IMR-90 (cell line): ENCODE measurements around the gene SUV39H1. TPM values are rescaled to one million over a fixed set of nuclear protein-coding genes. Genes with fewer than 3 reads are reported as not detected.
"Not testable (repeated sequence)": the region's sequence is repeated elsewhere in the genome, so short reads cannot be mapped to it uniquely, and the experiment has no call there.

Experiments used
- ATAC-seq: fragments of 200-7000 bp; cut with Tn5 transposase; 2 replicates; pipeline ENCODE4 v1.9.1; 2020; ENCODE audit warnings: low read depth, mild to moderate bottlenecking, moderate library complexity
- BruUV-seq: library from RNA; stranded (reverse); fragments of 400-500 nt; replicated peaks from 2 replicates; lab custom pipeline; 2021; lab: Mats Ljungman, UMichigan
- CTCF ChIA-PET: fragments of 300-600 bp; formaldehyde crosslinking; extraction: SDS; loops from one replicate; lab custom pipeline; 2021; ENCODE audit warnings: antibody characterized with exemption; lab: Yijun Ruan, JAX
- POLR2A ChIA-PET: fragments of 300-600 bp; sonication (Branson Sonifier 250); formaldehyde crosslinking; loops from one replicate; lab custom pipeline; 2022; ENCODE audit warnings: antibody characterized with exemption; ENCODE audit not compliant: unreplicated experiment; lab: Charles Lee
- DNase-seq: peaks from one replicate; pipeline ENCODE4 v3.0.0; 2013
- H2AFZ ChIP-seq: replicated peaks from 2 replicates; pipeline ENCODE3; 2013; ENCODE audit warnings: low read length, mild to moderate bottlenecking; ENCODE audit not compliant: poor library complexity
- H2AK5ac ChIP-seq: 2 replicates; pipeline ENCODE4 v1.6.1; 2013; ENCODE audit warnings: low read depth, low read length, inconsistent platforms
- H2AK9ac ChIP-seq: replicated peaks from 2 replicates; pipeline ENCODE3; 2013; ENCODE audit warnings: mild to moderate bottlenecking, low read depth, low read length, moderate library complexity; ENCODE audit not compliant: poor library complexity
- H2BK120ac ChIP-seq: 2 replicates; pipeline ENCODE4 v1.6.1; 2013; ENCODE audit warnings: low read depth, low read length, inconsistent platforms
- H2BK15ac ChIP-seq: 3 replicates; pipeline ENCODE4 v1.6.1; 2013; ENCODE audit warnings: low read depth, low read length, inconsistent platforms
- H2BK20ac ChIP-seq: 2 replicates; pipeline ENCODE4 v1.6.1; 2013; ENCODE audit warnings: low read depth, mild to moderate bottlenecking, inconsistent platforms, low read length, moderate library complexity
- H2BK5ac ChIP-seq: 2 replicates; pipeline ENCODE4 v1.6.1; 2013; ENCODE audit warnings: mild to moderate bottlenecking, low read depth, low read length, inconsistent platforms; ENCODE audit not compliant: poor library complexity, severe bottlenecking
- H3K14ac ChIP-seq: replicated peaks from 2 replicates; pipeline ENCODE4 v1.6.1; 2013; ENCODE audit warnings: low read depth, low read length, inconsistent platforms
- H3K18ac ChIP-seq: 2 replicates; pipeline ENCODE4 v1.6.1; 2013; ENCODE audit warnings: low read depth, low read length, control low read depth
- H3K23ac ChIP-seq: 2 replicates; pipeline ENCODE4 v1.6.1; 2013; ENCODE audit warnings: low read depth, low read length, inconsistent platforms
- H3K27ac ChIP-seq: 2 replicates; pipeline ENCODE4 v1.5.1; 2013; ENCODE audit warnings: mild to moderate bottlenecking, control low read depth, low read length; ENCODE audit not compliant: insufficient read depth
- H3K27me3 ChIP-seq: 2 replicates; pipeline ENCODE4 v1.6.1; 2013; ENCODE audit warnings: low read length; ENCODE audit not compliant: control insufficient read depth, insufficient read depth
- H3K36me3 ChIP-seq: 2 replicates; pipeline ENCODE4 v1.6.1; 2013; ENCODE audit warnings: low read length, mixed read lengths; ENCODE audit not compliant: control insufficient read depth, insufficient read depth
- H3K4ac ChIP-seq: 2 replicates; pipeline ENCODE4 v1.6.1; 2013; ENCODE audit warnings: low read depth, low read length, inconsistent platforms
- H3K4me1 ChIP-seq: 2 replicates; pipeline ENCODE4 v1.6.1; 2013; ENCODE audit warnings: low read length, mixed read lengths; ENCODE audit not compliant: control insufficient read depth, insufficient read depth
- H3K4me2 ChIP-seq: 2 replicates; pipeline ENCODE4 v1.6.1; 2013; ENCODE audit warnings: low read depth, mild to moderate bottlenecking, control low read depth, low read length, moderate library complexity
- H3K4me3 ChIP-seq: 2 replicates; pipeline ENCODE4 v1.5.1; 2013; ENCODE audit warnings: low read depth, mild to moderate bottlenecking, control low read depth, low read length, moderate library complexity; ENCODE audit not compliant: insufficient read depth
- H3K56ac ChIP-seq: 2 replicates; pipeline ENCODE4 v1.6.1; 2013; ENCODE audit warnings: low read length, inconsistent platforms; ENCODE audit not compliant: insufficient read depth; ENCODE audit errors: extremely low read depth
- H3K79me1 ChIP-seq, 2 experiments: 2 replicates each; pipeline ENCODE4 v1.6.1; 2013; ENCODE audit warnings: low read length in 2 of 2, inconsistent platforms in 1 of 2, low read depth in 1 of 2
- H3K9ac ChIP-seq: 2 replicates; pipeline ENCODE4 v1.6.1; 2013; ENCODE audit warnings: low read depth, low read length, control low read depth
- H3K9me1 ChIP-seq: 2 replicates; pipeline ENCODE4 v1.6.1; 2013; ENCODE audit warnings: low read length, inconsistent platforms; ENCODE audit not compliant: insufficient read depth
- H3K9me3 ChIP-seq: 2 replicates; pipeline ENCODE4 v1.6.1; 2013; ENCODE audit warnings: low read length; ENCODE audit not compliant: control insufficient read depth, insufficient read depth
- H4K20me1 ChIP-seq: 2 replicates; pipeline ENCODE4 v1.6.1; 2013; ENCODE audit warnings: low read length, inconsistent platforms; ENCODE audit not compliant: insufficient read depth
- H4K5ac ChIP-seq: 2 replicates; pipeline ENCODE4 v1.6.1; 2013; ENCODE audit warnings: mild to moderate bottlenecking, low read depth, low read length, control low read depth
- H4K8ac ChIP-seq, 2 experiments: 2 replicates each; pipeline ENCODE4 v1.6.1; 2013; ENCODE audit warnings: low read depth in 2 of 2, low read length in 2 of 2, control low read depth in 1 of 2, inconsistent platforms in 1 of 2
- H4K91ac ChIP-seq: 2 replicates; pipeline ENCODE4 v1.6.1; 2013; ENCODE audit warnings: low read depth, low read length, inconsistent platforms; ENCODE audit not compliant: insufficient read depth
- CHD1 ChIP-seq: IDR thresholded peaks from 2 replicates; pipeline ENCODE4 v1.6.1; 2012; ENCODE audit warnings: low read depth, low read length, improper control_type of control experiment
- ELK1 ChIP-seq: fragments of 150-350 bp; IDR thresholded peaks from 2 replicates; pipeline ENCODE4 v1.6.1; 2016; ENCODE audit warnings: low read depth, mild to moderate bottlenecking, low read length, moderate library complexity, borderline replicate concordance
- FOS ChIP-seq: fragments of 150-350 bp; IDR thresholded peaks from 2 replicates; pipeline ENCODE4 v1.6.1; 2016; ENCODE audit warnings: low read depth, low read length
- MAFK ChIP-seq: IDR thresholded peaks from 2 replicates; pipeline ENCODE4 v1.6.1; 2012; ENCODE audit warnings: low read depth, low read length, improper control_type of control experiment
- NFE2L2 ChIP-seq: fragments of 150-350 bp; IDR thresholded peaks from 2 replicates; pipeline ENCODE4 v1.6.1; 2016; ENCODE audit warnings: low read depth, mild to moderate bottlenecking, low read length
- POLR2A ChIP-seq: IDR thresholded peaks from 2 replicates; pipeline ENCODE4 v1.6.1; 2012; ENCODE audit warnings: mild to moderate bottlenecking, low read depth, low read length
- RAD21 ChIP-seq: IDR thresholded peaks from 2 replicates; pipeline ENCODE4 v1.6.1; 2012; ENCODE audit warnings: low read length, improper control_type of control experiment
- WGBS, 2 experiments: methylation state at CpG; one replicate each; pipeline versions ENCODE4 v1.1.5 to v1.1.7; 2013; ENCODE audit warnings: missing lambda C conversion rate in 2 of 2; ENCODE audit not compliant: insufficient read length in 1 of 2; ENCODE audit errors: extremely low coverage in 2 of 2; 5-methylcytosine and 5-hydroxymethylcytosine counted together
- dilution Hi-C: fragments of 300-500 bp; cut with HindIII; formaldehyde crosslinking; loops from one replicate; pipeline ENCODE4 v1.14.3; 2018; ENCODE audit warnings: low sequenced_read_pairs; ENCODE audit not compliant: unreplicated experiment
- in situ Hi-C: fragments of 300-500 bp; cut with MboI; formaldehyde crosslinking; loops from 3 replicates; pipeline ENCODE4 v1.14.3; 2019; ENCODE audit warnings: low sequenced_read_pairs, inconsistent platforms, mixed read lengths
- intact Hi-C: fragments of 100-400 bp; cut with micrococcal nuclease; formaldehyde crosslinking; loops from 2 replicates; pipeline ENCODE4 v1.10.0; 2022
- polyA plus RNA-seq, 3 experiments: library from polyadenylated mRNA; depleted of rRNA; stranded (reverse); fragments of >200 nt; gene quantifications; 2 replicates each; pipeline ENCODE4 v1.2.3, GENCODE V29; 2012; ENCODE audit warnings: low replicate concordance in 1 of 3
- total RNA-seq: library from RNA; depleted of rRNA; stranded (reverse); fragments of >200 nt; gene quantifications from 2 replicates; pipeline ENCODE4 v1.2.3, GENCODE V29; 2012

Gene SUV39H1
- total and polyA plus RNA-seq, 2 of the 4 experiments (the other 2 are of a cell fraction), result 6.6 to 8.6 TPM

- intact Hi-C loops, result no loop called here
- Histone ChIP-seq H2BK15ac (no peak overlapping the region), H4K5ac (no peak overlapping the region), H3K18ac (no peak overlapping the region), H2AFZ (no peak overlapping the region), H3K9me3 (0 out of 2 replicates have a peak, but pooled peaks cover 3% of the 10 kb centered on the region), H2BK5ac (no peak overlapping the region), H3K9ac (no peak overlapping the region), H2AK9ac (no peak overlapping the region), H4K8ac (no peak overlapping the region), H2AK5ac (no peak overlapping the region), H2BK120ac (no peak overlapping the region), H3K23ac (no peak overlapping the region), H3K4ac (no peak overlapping the region), H3K79me1 (no peaks in the 10 kb centered on the region), H3K36me3 (no peaks in the 10 kb centered on the region), H3K4me2 (no peak overlapping the region), H3K9me1 (no peaks in the 10 kb centered on the region), H3K27ac (no peak overlapping the region), H4K20me1 (no peaks in the 10 kb centered on the region), H3K4me1 (no peaks in the 10 kb centered on the region), H2BK20ac (no peak overlapping the region), H3K4me3 (no peak overlapping the region), H3K27me3 (no peaks in the 10 kb centered on the region; the same call in 1 of the 2 replicates), H3K14ac (no peak overlapping the region), H3K56ac (no peak overlapping the region), H4K91ac (no peak overlapping the region)
- in situ Hi-C loops, result no loop called here
- TF ChIP-seq ELK1 (no peak), CHD1 (no peak), NFE2L2 (no peak), RAD21 (no peak), POLR2A (no peak), MAFK (no peak), FOS (no peak)
- dilution Hi-C loops, result no loop called here
- DNase-seq (no peak), ATAC-seq (no peak)
- WGBS, 2 experiments, result no CpG with 5 or more reads among the region's 4 CpGs
- BruUV-seq, result no TSS peak
- CTCF ChIA-PET, result no interaction called here
- POLR2A ChIA-PET, result no interaction called here
These were observed 29.0 kb upstream of the SUV39H1 start for GRCh38 chrX:48667509-48667908.

GRCh38 chrX:48668187-48668586 is 28.3 kb upstream of the SUV39H1 start:
- DNase-seq, H4K5ac ChIP-seq, H3K56ac ChIP-seq, H3K79me1 ChIP-seq, H3K9me1 ChIP-seq, POLR2A ChIA-PET, H2BK120ac ChIP-seq, H3K4me1 ChIP-seq, H3K23ac ChIP-seq, H4K20me1 ChIP-seq, dilution Hi-C loops, H2BK5ac ChIP-seq, CTCF ChIA-PET, H3K9me3 ChIP-seq, ATAC-seq, H4K91ac ChIP-seq, H3K4me2 ChIP-seq, H3K4me3 ChIP-seq, H3K27ac ChIP-seq, H3K27me3 ChIP-seq, H3K18ac ChIP-seq, H3K9ac ChIP-seq, H2AK9ac ChIP-seq, BruUV-seq, H3K36me3 ChIP-seq, intact Hi-C loops, H2BK15ac ChIP-seq, H4K8ac ChIP-seq, in situ Hi-C loops, H2AK5ac ChIP-seq, H3K4ac ChIP-seq, H3K14ac ChIP-seq, H2AFZ ChIP-seq, H2BK20ac ChIP-seq: not testable (repeated sequence)
- 60% methylated on average over 6 of the region's 11 CpGs; no CpG with 5 or more reads in 1 of the 2 experiments for WGBS, 2 experiments
